GM21447 (cell line): Measurements from ENCODE around the gene ZNF213.
A peak's percentile ranks its signal among the peaks of the same experiment; 100 is the strongest.

ENCODE experiments used
- ATAC-seq: cut with Tn5 transposase; IDR thresholded peaks from one replicate; pipeline ENCODE4 v1.9.1; 2021; ENCODE audit not compliant: unreplicated experiment

The ZNF213 gene

DNA sequence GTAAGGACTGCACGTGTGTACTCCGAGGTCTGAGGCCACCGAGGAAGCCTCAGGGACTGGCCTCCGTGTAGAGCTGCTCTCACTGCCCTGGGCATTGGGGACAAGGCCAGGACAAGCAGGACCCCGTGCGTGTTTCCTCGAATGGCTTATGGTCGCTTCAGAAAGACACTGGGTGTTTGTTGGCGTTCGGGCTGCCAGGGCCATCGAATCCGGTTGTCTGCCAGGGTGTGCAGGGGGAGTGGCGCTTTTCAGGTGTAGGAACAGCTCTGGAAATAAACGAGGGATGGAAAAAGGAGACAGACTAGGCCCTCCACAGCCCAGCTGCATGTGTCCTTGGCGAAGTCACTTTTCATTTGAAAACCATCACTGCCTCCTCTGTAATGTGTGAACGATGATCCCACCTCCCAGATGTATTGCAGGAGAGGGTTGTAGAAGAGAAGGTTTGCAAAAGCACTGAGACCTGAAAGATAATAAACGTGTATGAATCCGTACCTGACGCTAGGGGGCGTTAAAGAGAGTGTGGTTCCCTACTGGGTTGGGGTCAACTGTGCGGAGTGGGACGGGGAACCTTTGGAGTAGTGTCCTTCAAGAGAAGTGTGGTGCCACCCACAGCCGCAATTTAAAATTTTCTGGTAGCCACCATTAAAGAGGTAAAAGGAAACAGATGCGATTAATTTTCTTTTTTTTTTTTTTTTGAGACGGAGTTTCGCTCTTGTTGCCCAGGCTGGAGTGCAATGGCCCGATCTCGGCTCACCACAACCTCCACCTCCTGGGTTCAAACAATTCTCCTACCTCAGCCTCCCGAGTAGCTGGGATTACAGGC lies 33.6 kb upstream of the ZNF213 start:
- no peak for ATAC-seq

DNA sequence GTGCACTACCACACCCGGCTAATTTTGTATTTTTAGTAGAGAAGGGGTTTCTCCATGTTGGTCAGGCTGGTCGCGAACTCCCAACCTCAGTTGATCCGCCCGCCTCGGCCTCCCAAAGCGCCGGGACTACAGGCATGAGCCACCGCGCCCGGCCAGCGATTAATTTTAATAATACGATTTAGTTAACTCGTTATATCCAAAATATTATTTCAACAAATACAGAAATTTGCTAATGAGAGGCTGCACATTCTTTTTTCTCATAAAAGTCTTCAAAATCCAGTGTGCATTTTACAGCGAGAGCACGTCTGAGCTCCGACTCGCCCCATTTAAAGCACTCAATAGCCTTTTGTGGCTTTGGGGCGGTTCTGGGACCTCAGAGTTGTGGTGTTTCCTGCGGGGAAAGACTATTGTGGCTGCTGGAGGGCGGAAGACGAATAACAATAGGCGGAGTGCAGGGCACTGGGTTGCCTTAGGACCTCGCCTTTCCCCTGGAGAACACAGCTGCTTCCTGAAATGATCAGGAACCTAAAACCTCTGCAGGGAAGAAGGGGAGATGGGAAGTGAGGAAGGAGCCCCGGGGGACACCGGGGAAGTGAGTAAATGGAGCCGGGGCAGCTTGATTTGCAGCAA lies 32.9 kb upstream of the ZNF213 start:
- no peak for ATAC-seq

DNA sequence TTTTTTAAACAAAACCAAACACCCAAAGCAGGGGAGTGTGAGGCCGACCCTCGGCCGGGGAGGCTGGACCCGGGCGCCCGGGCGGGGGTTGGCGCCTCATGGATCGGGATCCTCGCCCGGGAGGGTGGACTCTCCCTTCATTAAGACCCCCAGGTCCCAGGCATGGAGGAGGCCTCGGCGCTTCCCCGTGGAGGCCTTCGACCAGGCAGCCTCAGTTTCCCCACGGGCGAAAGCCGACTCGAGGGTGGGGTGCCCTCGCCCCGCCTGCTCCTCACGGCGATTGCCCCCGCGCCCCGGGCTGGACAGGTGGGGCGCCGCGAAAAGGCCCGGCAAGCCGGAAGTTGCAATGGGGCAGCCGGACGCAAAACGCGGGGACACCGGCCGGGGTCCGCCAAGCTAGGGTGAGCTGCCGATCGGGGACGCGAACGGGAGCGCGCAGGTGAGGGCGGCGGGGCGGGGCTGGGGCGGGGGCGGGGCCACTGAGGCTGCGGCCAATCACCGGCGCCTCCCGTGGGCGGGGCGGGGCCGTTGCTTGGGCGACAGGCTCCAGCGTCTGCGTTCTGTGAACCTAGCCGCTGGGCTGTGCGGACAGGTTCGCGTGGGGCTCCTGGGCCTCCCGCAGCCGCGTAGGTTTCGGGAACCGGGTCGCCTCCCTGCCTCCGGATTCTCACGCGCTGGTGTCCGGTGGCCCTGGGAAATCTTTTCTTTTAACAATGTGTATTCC lies 28.5 kb upstream of the ZNF213 start:
- peak; percentile 74 for ATAC-seq

DNA sequence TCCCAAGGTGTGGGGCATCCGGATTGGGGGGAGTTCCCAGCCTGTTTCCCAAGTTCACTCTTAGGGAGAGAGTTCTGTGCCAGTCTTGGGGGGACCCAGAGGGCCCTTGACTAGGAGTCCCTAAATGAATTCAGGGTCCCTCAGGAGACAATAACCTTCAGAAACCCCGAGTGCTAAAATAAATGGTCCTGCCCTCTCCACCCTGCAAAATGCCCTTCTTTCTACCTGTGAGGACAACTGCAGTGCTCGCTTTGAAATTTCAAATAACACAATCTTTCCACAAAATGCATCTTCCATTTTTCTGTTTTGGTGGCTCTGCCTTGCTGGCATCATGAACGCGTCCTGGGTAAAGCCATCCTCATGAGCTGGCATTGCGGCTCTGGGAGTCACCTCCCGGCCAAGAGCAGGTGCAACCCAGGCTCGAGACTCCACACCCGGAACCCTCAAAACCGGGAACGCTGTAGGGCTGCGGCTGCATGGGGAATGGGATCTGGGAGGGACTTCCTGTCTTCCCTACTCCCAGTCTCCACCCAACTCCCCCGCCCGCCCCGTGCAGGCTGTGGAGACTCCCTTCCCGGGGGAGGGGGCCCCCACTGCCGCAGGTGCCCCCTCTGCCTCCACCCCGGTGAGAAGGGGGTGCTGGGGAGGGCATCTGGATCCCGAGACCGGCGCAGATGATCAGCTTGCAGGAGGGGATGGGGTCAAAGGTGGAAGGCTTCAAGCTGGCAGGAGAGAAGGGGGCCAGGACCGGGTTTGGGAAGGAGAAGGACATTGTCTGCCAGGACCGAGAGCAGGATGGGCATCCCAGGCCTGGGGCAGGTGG lies 22.6 kb upstream of the ZNF213 start, which contains the start of gene ZNF205:
Gene ZNF205 (plus strand): TSS at position 529 of the 823 bp plus-strand sequence. CDS start 845 bp downstream, outside the sequence.
- no peak for ATAC-seq

GRCh38 chr16:3112881-3113574 lies 21.8 kb upstream of the ZNF213 start:
- ATAC-seq, result no peak

- no peak for ATAC-seq
Observed at GRCh38 chr16:3113765-3114479, 20.9 kb upstream of the ZNF213 start.

- no peak for ATAC-seq
Observed at GRCh38 chr16:3115003-3115402, 19.8 kb upstream of the ZNF213 start.

DNA sequence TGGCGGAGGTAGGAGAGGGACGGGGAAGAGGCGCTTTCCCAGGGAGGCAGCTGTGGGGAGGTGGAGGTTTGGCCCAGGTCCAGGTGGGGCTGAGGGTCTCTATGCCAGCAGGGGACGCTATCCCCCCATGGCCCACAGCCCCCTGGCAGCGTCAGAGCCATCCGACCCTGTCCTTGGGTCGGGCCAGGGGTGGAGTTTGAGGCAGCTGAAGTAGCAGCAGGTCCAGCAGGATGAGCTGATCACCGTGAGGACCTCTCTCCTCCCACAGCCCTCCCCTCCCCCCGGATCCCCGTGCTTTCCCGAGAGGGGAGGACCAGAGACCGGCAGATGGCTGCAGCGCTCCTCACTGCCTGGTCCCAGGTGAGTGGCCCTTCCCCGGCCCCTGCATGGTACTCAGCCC lies 19.3 kb upstream of the ZNF213 start:
- ATAC-seq, result no peak

DNA sequence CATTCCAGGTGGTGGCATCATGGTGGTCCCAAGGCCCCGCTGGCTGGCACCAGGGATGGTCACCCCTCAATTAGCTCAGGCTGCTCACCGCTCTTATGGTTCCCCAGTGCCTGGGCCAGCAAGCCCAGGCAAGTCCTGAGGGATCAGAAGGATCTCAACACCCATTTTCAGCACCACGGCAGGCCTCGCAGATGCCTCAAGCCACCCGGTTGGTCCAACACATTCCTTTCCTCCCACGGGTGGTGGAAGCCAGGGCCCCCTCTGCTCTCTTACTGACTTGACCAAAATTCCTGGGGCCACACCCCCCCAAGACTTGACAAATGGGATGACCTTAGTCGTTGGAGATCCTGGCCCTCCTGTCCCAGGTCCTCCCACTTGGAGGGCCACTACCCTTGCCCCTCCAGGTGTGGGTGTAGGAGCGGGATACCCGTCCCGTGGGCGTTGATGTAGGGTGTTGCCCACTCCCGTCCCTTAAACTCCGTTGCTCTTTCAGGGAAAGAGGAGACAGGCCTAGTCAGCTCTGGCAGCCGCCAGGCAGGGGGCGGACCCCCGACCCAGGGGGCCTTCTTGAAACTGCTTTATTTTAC lies 16.5 kb upstream of the ZNF213 start:
- ATAC-seq, result no peak

- ATAC-seq, result no peak
Observed at GRCh38 chr16:3118846-3119245, 16.0 kb upstream of the ZNF213 start.

DNA sequence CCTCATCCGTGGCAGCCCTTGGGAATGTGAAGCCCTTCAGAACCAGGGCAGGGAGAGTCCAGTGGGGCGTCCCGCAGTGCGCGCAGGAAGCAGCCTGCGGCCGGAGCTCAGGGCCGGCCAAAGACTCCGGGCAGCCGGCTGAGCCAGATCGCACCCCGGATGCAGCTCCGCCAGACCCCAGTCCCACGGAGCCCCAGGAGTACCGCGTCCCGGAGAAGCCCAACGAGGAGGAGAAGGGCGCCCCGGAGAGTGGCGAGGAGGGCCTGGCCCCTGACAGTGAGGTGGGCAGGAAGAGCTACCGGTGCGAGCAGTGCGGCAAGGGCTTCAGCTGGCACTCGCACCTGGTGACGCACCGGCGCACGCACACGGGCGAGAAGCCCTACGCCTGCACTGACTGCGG lies 15.5 kb upstream of the ZNF213 start:
- ATAC-seq, result no peak

GRCh38 chr16:3119701-3120408 lies 15.0 kb upstream of the ZNF213 start:
- ATAC-seq, result no peak

GRCh38 chr16:3120435-3120834 lies 14.4 kb upstream of the ZNF213 start:
- ATAC-seq, result no peak

DNA sequence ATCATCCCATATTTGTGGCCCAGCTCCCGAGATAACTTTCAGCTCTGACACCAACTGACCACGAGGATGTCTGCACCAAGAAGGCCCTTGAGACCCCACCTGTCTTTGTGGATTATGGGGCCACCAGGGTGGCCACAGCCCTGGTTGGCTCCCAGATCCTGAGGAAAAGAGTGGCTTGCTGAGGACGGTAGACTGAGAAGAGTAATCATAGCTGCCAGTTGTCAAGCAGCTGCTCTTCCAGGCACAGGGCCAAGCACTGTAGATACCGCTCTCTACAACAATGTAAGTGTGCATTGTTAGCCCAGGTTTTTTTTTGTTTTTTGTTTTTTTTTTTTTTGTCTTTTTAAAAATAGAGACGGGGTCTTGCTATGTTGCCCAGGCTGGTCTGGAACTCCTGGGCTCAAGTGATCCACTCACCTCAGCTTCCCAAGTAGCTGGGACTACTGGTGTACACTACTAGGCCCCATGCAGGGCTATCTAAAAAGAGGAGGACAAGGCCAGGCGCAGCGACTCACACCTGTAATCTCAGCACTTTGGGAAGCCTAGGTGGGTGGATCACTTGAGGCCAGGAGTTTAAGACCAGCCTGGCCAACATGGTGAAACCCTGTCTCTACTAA lies 12.9 kb upstream of the ZNF213 start:
- ATAC-seq, result no peak

- ATAC-seq, result no peak
Observed at GRCh38 chr16:3122926-3123570, 11.8 kb upstream of the ZNF213 start.

GRCh38 chr16:3123986-3124886 lies 10.6 kb upstream of the ZNF213 start:
- peak; percentile 86 for ATAC-seq

- ATAC-seq, result no peak
Observed at GRCh38 chr16:3127745-3128144, 7.1 kb upstream of the ZNF213 start.
